ENCODE measurements around the gene RNASE9. TPM values are rescaled to one million over a fixed set of nuclear protein-coding genes. Genes with fewer than 3 reads are reported as not detected.

RNASE9 gene
- not detected in 3 replicates for total RNA-seq

GRCh38 chr14:20560961-20561360, at the start of gene RNASE9:
Gene RNASE9, minus strand, starts transcription at chr14:20561047.
- DNase-seq (ENCODE audit: low spot score in 2 of 2, unreplicated experiment in 2 of 2), result no peak
- H3K27me3 Mint-ChIP-seq (ENCODE audit: low read depth), result no peaks in the 10 kb centered on the region
- H3K36me3 Mint-ChIP-seq, result no peaks in the 10 kb centered on the region
- H3K9me3 Mint-ChIP-seq, result no peaks in the 10 kb centered on the region
- H3K4me3 Mint-ChIP-seq, result no peak within 1 kb of the TSS
- peak within 1 kb of the TSS; percentile 84 for H3K27ac Mint-ChIP-seq
- H3K4me1 Mint-ChIP-seq, result peaks cover 24% of the 10 kb centered on the region
- no peak for TF ChIP-seq CTCF (IDR thresholded peaks at IDR 0.05; ENCODE audit: unreplicated experiment)

GRCh38 chr14:20610002-20610765, 49.3 kb upstream of the RNASE9 start:
- TF ChIP-seq CTCF (IDR thresholded peaks at IDR 0.05; ENCODE audit: unreplicated experiment), result no peak
- no peak overlapping the region for H3K27ac Mint-ChIP-seq
- H3K36me3 Mint-ChIP-seq, result no peaks in the 10 kb centered on the region
- no peak overlapping the region for H3K4me3 Mint-ChIP-seq
- peaks cover 7% of the 10 kb centered on the region for H3K4me1 Mint-ChIP-seq
- no peaks in the 10 kb centered on the region for H3K9me3 Mint-ChIP-seq
- peak; percentile 60 to 86 for DNase-seq (ENCODE audit: low spot score in 2 of 2, unreplicated experiment in 2 of 2)
- no peaks in the 10 kb centered on the region for H3K27me3 Mint-ChIP-seq (ENCODE audit: low read depth)

- H3K36me3 Mint-ChIP-seq, result no peaks in the 10 kb centered on the region
- H3K4me1 Mint-ChIP-seq, result peaks cover under 1% of the 10 kb centered on the region
- no peaks in the 10 kb centered on the region for H3K9me3 Mint-ChIP-seq
- no peak overlapping the region for H3K27ac Mint-ChIP-seq
- peak; percentile 97 for TF ChIP-seq CTCF (IDR thresholded peaks at IDR 0.05; ENCODE audit: unreplicated experiment)
- no peak overlapping the region for H3K4me3 Mint-ChIP-seq
- no peaks in the 10 kb centered on the region for H3K27me3 Mint-ChIP-seq (ENCODE audit: low read depth)
- DNase-seq (ENCODE audit: low spot score in 2 of 2, unreplicated experiment in 2 of 2), result peak in 1 of 2 experiments; percentile 77
Observed at GRCh38 chr14:20609215-20610001, 48.6 kb upstream of the RNASE9 start.

GRCh38 chr14:20608383-20609110, 47.7 kb upstream of the RNASE9 start:
- H3K27me3 Mint-ChIP-seq (ENCODE audit: low read depth), result no peaks in the 10 kb centered on the region
- H3K36me3 Mint-ChIP-seq, result no peaks in the 10 kb centered on the region
- H3K4me3 Mint-ChIP-seq, result no peak overlapping the region
- no peak for TF ChIP-seq CTCF (IDR thresholded peaks at IDR 0.05; ENCODE audit: unreplicated experiment)
- DNase-seq (ENCODE audit: low spot score in 2 of 2, unreplicated experiment in 2 of 2), result no peak
- no peaks in the 10 kb centered on the region for H3K4me1 Mint-ChIP-seq
- no peak overlapping the region for H3K27ac Mint-ChIP-seq
- no peaks in the 10 kb centered on the region for H3K9me3 Mint-ChIP-seq

- no peak overlapping the region for H3K4me3 Mint-ChIP-seq
- no peak for TF ChIP-seq CTCF (IDR thresholded peaks at IDR 0.05; ENCODE audit: unreplicated experiment)
- no peak overlapping the region for H3K27ac Mint-ChIP-seq
- no peaks in the 10 kb centered on the region for H3K9me3 Mint-ChIP-seq
- no peaks in the 10 kb centered on the region for H3K27me3 Mint-ChIP-seq (ENCODE audit: low read depth)
- H3K36me3 Mint-ChIP-seq, result no peaks in the 10 kb centered on the region
- H3K4me1 Mint-ChIP-seq, result no peaks in the 10 kb centered on the region
- DNase-seq (ENCODE audit: low spot score in 2 of 2, unreplicated experiment in 2 of 2), result no peak
Observed at GRCh38 chr14:20607617-20608016, 46.8 kb upstream of the RNASE9 start.
